GM18499 (cell line): ENCODE measurements around the gene GPHA2.

ENCODE experiments used
- ATAC-seq: cut with Tn5 transposase; IDR thresholded peaks from one replicate; pipeline ENCODE4 v1.9.1; 2021; ENCODE audit warnings: moderate number of reproducible peaks; ENCODE audit not compliant: insufficient read depth, unreplicated experiment

GPHA2 gene

DNA sequence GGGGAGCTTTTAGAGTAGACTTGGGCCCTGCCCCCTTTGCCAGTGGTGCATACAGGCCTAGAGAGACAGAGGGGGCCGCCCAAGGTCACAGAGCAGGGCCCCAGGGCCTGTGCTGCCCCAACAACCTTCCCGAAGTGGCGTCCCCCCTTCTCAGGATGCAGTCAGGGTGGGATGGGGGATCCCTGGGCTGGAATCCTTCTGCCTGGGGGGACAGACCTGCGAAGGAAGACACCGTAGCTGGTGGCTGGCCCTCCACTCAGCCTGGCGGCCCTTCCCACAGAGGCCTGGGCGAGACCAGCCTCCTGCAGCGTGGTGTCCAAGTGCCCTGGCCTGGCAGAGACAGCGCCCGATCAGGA lies 42.9 kb downstream of the GPHA2 start:
- ATAC-seq: no peak

DNA sequence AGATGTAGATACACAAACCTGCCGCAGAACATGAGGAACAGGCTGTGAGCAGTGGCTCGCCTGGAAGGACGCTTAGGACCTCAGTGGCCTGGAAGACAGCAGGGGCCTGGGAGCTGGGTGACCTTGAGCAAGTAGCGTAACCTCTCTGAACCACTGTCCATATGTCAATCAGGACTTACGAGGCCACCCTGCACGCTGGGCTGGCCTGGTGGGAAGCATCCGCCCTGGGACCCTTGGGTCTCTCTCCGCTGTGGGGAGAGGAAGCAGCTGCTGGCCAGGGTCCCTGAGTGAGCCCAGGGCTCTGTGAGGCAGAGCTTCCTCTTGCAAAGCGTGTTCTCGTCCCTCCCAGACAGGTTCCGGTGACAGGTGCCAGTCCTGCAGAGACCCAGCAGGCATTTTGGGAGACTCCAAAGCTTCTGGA lies 43.3 kb downstream of the GPHA2 start:
- ATAC-seq: no peak

DNA sequence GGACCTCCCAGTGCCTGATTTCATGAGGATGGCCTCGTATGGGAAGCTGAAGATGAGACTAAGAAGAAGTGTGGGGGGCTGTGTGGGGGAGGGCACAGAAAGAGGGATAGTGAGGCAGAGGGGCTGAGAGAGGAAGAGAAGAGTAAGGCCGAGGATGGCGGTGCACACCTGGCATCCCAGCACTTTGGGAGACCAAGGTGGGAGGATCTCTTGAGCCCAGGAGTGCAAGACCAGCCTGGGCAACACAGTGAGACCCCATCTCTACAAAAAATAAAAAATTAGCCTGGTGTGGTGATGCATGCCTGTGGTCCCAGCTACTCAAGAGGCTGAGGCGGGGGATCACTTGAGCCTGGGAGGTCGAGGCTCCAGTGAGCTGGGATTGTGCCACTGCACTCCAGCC lies 43.8 kb downstream of the GPHA2 start:
- no peak for ATAC-seq

DNA sequence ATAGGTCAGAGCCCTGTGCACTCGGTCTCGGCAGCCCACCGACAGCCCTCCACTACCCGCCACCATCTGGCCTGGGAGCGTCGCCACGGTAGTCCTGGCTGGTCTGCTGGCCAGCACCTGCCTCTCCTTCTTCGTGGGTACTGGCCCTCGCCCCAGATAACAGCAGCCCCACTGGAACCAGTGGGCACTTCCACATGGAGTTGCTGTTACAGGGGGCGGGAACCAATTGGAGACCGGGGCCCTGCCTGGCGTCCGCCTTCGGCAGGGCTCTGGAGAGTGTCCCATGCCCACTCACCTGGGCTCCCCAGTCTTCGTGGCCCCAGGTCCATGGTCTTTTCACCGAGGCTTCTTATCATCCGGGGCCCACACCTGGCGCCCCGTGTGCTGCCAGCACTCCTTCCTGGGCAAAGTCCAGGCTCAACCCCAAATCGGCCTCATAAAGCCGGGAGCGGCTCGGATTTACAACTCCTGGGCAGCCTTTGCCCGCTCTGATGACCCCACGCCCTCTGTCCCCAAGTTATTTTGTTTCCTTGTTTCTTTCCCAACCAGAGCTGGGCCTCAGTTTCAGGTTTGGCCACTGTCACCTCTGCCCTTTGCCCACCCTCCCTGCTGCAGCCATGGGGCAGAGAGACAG lies 44.4 kb downstream of the GPHA2 start:
- ATAC-seq: no peak

DNA sequence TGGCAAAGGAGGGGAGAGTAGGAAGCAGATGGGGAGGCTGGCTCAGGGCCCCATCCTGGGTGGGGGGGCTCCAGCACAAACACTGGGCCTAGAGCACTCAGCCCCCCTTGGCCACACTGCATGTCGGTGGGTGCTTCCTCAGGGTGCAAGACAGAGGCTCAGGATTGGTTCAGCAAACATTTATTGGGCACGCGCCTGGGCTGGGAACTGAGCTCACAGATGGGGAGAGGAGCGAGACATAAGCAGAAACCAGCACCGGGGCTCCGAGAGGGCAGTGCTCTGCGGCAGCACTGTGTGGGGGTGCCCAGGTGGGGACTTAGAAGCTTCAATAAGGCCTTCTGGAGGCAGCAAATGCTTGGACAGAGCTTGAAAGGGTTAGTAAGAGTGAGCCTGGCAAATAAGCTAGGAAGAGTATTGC lies 45.2 kb downstream of the GPHA2 start:
- no peak for ATAC-seq

DNA sequence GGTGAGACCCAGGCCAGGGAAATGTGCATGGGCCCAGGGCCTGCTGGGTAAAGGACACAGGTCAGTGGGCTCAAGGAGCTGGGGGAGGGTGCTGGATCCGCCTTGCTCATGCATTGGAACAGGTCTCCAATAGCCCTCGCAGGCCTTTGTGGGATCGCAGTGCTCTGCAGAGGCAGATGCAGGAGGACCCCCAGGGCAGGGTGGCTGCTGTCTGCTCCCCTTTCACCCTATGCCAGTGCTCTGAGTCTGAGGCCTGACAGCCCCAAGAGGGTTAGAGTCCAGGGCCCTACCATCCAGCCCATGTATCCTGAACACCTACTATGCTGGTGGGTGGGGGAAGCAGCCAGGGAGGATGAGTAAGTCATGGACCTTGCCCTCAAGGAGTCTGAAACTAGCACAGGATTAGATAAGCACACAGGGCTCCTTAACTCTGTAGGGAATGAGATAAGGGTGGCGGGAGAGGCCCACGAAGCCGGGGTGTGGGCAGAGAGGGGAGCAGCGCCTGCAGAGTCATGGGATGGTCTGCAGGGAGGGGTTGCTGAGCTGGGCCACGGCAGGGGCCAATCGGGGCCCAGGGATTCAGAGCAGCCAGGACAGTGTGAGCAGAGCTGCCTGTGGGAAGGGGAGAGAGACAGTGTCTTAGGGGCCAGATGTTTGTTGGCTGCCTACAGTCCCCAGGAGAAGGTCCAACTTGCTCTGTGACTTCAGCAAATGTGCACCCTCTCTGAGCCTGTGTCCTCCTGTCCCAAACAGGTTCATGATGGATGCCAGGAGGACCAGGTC lies 46.8 kb downstream of the GPHA2 start:
- ATAC-seq: no peak

DNA sequence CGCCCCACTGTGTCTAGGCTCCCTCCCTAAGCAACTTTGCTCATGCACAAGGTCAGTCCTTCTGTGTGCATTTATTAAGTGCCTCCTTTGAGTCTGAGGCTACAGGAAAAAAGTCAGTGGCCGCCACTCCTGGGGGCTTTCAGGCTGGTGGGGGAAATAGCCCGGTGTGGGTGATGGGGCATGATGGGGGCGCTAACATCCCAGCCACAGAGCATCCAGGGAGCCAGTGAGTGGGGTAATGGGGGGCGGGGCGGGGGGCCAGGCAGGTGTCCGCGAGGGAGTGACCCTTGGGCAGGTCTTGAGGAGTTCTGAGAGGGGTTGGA lies 47.3 kb downstream of the GPHA2 start:
- no peak for ATAC-seq

DNA sequence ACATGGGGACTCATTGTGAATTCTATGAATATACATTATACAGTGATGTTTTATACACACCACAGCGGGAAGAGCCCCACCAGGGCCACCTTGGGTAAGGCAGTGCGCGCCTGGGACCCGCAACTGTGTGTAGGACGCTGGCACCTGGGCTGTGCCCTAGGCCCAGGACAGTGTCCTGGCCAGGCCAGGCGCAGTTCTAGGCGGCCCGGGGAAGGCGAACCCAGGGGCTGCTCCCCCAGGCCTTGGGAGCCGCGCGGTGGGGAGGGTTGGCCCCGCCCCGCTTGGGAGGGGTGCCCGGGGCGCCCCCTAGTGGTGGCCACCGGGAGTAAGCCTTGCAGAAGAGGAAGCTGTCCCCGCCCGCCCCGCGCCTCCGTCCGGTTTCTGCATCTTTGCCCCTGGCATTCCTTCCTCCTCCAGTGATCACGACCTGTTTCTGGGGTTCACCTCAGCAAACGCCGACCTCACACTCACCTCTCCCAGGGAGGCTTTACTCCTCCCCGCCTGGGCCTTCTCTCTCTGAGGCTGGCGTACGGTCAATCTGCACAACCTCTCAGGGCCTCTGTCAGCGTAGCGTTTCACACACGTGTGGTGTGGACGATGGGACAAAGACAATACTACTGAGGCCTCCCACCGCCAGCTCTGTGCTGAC lies 47.8 kb downstream of the GPHA2 start:
- no peak for ATAC-seq

DNA sequence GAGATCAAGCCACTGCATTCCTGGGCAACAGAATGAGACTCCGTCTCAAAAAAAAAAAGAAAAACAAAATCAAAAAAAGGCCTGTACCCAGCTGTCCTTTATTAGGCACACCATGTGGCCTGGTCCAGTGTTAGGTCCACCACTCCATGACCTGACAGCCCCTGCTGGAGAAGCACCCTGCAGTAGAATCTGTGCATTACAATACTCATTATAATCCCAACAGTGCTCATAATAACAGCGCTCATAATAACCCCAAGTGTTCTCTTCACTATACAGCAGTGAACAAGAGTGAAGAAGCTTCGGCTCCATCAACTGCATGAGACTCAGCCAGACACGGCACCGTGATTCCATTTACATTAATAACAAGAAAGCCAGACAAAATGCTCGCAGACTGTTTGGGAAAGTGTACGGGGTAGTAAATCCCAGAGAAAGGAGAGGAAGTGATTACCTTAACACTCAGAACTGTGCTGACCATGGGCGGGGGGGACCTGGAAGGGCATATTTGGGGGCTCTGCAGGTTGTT lies 48.4 kb downstream of the GPHA2 start:
- no peak for ATAC-seq

DNA sequence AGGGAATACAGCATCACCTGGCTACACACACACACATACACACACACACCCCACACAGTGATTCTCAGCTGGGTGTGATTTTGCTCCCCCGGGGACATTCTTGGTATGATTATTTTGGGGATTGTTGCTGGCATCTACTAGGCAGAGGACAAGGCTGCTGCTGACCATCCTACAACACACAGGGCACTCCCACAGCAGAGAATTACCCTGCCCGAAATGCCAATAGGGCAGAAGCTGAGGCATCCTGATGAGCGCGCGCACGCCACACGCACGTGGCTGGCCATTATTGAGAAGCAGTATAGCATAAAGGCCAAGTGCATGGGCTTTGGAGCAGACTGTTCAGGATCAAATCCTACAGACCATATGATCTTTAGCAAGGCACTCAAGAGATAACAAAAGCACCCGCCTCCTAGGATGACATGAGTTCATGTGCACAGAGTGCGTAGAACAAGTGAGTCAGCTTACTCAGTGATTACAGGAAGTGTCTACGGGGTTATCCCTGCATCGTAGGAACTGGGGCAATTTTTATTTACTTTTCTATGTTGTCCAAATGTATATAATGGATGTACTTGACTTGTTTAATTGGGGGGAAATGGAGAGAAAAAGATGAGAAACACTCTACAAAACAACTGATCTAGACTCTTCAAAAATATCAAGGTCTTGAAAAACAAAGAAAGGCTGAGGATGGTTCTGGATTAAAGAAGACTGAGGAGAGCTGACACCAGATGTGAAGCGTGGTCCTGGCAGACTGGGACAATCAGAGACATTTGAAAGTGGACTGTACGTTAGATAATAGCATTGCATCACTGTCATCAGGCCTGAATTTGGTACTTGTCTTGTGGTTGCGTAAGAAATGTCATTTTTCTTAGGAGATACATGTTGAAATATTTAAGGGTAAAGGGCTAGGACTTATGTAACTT lies 50.1 kb downstream of the GPHA2 start:
- ATAC-seq: no peak
